AG10803 (cell line): Measurements from ENCODE around the gene ABCE1.
A peak's percentile ranks its signal among the peaks of the same experiment; 100 is the strongest.

ENCODE experiments used
- DNase-seq: peaks from one replicate; pipeline ENCODE4 v3.0.0; 2010; ENCODE audit warnings: low read depth
- H3K4me3 ChIP-seq: 2 replicates; pipeline ENCODE4 v1.5.1; 2011; ENCODE audit warnings: mild to moderate bottlenecking, low read length, control low read depth
- CTCF ChIP-seq: conservative IDR thresholded peaks from 2 replicates; pipeline ENCODE4 v1.5.1; 2011; ENCODE audit warnings: mild to moderate bottlenecking, low read length, control low read depth, inconsistent platforms

The ABCE1 gene

GRCh38 chr4:145155268-145155870, 57.3 kb downstream of the ABCE1 start:
- TF ChIP-seq CTCF: no peak
- no peak overlapping the region for H3K4me3 ChIP-seq
- DNase-seq: no peak

GRCh38 chr4:145156986-145157385, 58.9 kb downstream of the ABCE1 start:
- no peak for TF ChIP-seq CTCF
- no peak overlapping the region for H3K4me3 ChIP-seq
- no peak for DNase-seq

- H3K4me3 ChIP-seq: no peak overlapping the region
- DNase-seq: no peak
- TF ChIP-seq CTCF: no peak
Measured at GRCh38 chr4:145161549-145161948, 63.4 kb downstream of the ABCE1 start.

GRCh38 chr4:145167887-145168286, 69.8 kb downstream of the ABCE1 start:
- no peak for TF ChIP-seq CTCF
- H3K4me3 ChIP-seq: no peak overlapping the region
- no peak for DNase-seq

- H3K4me3 ChIP-seq: no peak overlapping the region
- peak; percentile 12 for DNase-seq
- TF ChIP-seq CTCF: no peak
Measured at GRCh38 chr4:145168581-145169187, 70.6 kb downstream of the ABCE1 start.

GRCh38 chr4:145170223-145170622, 72.1 kb downstream of the ABCE1 start:
- no peak for DNase-seq
- no peak overlapping the region for H3K4me3 ChIP-seq
- TF ChIP-seq CTCF: no peak

GRCh38 chr4:145171911-145172310, 73.8 kb downstream of the ABCE1 start:
- no peak for TF ChIP-seq CTCF
- no peak overlapping the region for H3K4me3 ChIP-seq
- no peak for DNase-seq
